Ammon's horn (tissue), 1 donor: ENCODE results near the gene RANBP9.

Source experiments
- DNase-seq: peaks from one replicate; pipeline ENCODE4 v3.0.0-alpha.2; 2016; ENCODE audit warnings: low spot score

Gene RANBP9

GRCh38 chr6:13711733-13712598 lies at the start of gene RANBP9:
Gene RANBP9 (minus strand): TSS chr6:13711835. CDS start chr6:13711505, 330 bp downstream.
- peak; percentile 85 for DNase-seq

DNA sequence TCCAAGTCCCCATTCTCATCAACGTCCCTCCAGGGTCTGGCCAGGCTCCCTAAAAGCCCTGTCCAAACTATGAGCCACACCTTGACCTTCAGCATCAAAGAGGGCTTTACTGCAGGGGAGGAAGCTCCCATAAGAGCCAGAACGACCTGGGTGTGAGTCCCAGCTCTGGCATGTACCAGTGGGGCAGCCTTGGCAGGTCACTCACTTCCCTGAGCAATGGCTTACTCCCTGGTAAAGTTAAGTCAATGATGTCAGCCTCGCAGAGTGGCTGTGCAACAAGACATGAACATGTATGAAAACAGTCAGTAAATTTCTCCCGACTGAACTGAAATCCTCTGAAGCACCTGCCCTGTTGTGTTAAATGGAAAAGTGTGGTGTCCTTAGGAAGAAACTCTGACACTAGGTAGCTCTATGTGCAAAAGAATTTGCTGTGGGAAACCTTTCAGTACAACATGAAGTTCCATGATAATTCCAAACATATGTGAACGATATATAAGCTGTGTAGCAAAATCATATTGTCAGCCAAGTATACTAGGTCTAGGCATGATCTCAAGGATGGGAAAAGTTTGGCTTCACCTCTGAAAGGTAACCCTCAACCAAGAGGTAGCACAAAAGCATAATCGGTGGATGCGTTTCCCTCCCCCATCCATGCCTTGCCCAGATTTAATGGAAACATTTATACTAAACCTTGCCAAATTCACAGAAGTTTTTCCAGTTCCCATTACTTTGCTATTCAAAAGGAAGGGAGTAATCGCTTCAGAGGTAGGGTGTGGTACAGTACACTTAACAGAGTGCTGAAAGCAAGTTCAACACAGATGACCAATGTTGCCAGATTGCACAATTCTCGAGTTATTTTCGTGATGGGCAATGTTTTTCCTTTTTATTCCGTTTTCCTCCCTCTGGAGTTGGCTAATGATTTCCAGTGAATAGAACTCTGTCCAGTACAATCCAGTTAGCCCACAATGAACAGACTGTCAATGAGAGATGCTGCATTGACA lies 49.0 kb upstream of the RANBP9 start:
- DNase-seq, result no peak

GRCh38 chr6:13759025-13759424 lies 47.4 kb upstream of the RANBP9 start:
- DNase-seq, result no peak

- DNase-seq, result no peak
Observed at GRCh38 chr6:13754644-13755043, 43.0 kb upstream of the RANBP9 start.

DNA sequence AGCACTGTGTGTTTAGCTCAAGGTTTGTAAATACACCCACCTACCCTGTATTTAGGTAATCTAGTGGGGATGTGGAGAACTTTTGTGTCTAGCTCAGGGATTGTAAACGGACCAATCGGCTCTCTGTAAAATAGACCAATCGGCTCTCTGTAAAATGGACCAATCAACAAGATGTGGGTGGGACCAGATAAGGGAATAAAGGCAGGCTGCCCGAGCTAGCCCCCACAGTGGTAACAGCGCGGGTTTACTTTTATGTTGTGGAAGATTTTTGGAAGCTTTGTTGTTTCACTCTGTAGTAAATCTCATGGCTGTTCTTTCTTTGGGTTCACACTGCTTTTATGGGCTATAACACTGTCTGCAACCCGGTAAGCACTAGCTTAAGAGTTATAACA lies 32.1 kb upstream of the RANBP9 start:
- DNase-seq, result no peak

- no peak for DNase-seq
Observed at GRCh38 chr6:13742961-13743735, 31.5 kb upstream of the RANBP9 start.

- DNase-seq, result peak; percentile 19
Observed at GRCh38 chr6:13741365-13741764, 29.7 kb upstream of the RANBP9 start.

GRCh38 chr6:13735031-13735430 lies 23.4 kb upstream of the RANBP9 start:
- DNase-seq, result no peak

GRCh38 chr6:13733178-13733887 lies 21.7 kb upstream of the RANBP9 start:
- DNase-seq, result peak; percentile 41

DNA sequence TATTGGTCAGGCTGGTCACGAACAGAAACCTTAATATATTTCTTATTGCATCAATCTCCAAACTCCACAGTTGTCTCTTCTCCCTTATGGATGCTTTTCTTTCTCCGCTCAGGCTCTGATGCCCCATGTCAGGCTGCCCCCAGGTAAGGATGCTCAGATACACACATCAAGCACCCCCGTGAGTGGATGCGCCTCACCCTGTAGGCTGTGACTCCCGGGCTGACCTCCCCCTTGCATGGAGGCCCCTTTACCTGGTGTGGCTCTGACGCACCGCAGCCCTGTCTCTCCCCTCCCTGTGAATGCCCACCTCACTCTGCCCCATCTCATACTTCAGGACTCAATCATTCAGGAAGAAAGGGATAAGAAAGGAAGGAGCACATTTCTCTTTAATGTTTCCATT lies 19.1 kb upstream of the RANBP9 start:
- no peak for DNase-seq

GRCh38 chr6:13729891-13730290 lies 18.3 kb upstream of the RANBP9 start:
- no peak for DNase-seq

DNA sequence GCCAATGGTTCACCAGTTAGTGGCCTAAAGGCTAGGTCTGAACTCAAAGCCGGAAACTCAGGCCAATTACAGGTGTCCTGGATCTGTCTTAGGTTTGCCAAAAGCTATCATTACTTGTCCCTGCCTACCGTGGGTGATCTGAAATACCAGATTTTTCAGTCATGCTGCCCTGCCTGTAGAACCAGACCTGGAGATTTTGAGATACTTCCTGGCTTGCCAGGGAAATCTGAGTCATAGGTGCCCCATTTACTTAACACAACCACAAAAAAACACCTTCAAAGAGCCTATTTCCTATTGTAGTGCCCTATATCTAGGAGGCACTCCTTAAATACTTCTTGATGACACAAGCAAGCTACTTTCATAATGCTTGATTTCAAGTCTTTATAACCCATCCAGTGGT lies 13.9 kb upstream of the RANBP9 start:
- no peak for DNase-seq

- no peak for DNase-seq
Observed at GRCh38 chr6:13725052-13725451, 13.4 kb upstream of the RANBP9 start.

DNA sequence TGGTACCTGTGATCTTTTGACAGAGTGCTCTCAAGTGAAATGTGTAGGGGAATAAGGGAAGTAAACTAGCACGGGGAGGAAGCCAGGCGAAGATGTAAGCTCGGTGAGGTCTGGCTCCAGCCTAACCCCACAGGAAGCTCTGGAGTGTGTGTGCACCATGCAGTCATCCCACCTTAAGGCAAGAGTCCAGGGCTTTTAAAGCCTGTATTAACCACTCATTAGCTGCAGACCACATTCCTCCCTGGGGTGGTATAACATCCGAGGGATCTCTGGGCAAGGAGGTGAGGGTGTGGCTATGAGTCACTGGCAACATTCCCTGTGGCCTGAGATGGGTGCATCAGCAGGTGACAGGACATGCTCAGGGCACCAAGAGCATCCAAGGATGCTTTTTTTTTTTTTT lies 12.5 kb upstream of the RANBP9 start:
- DNase-seq, result no peak

DNA sequence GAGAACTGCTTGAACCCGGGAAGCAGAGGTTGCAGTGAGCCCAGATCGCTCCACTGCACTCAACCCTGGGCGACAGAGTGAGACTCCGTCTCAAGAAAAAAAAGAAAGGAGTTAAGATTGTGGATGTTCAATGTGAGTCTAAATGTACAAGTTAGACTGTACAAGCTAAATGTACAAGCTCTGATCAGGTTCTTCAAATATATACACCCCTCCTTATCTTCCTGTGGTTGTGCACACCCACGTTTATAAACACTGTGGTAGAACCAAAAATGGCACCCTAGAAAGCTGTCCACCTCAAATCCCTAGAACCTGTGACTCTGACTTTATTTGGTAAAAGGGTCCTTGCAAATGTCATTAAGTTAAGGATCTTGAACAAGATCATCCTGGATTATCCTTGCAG lies 11.2 kb upstream of the RANBP9 start:
- DNase-seq, result no peak

DNA sequence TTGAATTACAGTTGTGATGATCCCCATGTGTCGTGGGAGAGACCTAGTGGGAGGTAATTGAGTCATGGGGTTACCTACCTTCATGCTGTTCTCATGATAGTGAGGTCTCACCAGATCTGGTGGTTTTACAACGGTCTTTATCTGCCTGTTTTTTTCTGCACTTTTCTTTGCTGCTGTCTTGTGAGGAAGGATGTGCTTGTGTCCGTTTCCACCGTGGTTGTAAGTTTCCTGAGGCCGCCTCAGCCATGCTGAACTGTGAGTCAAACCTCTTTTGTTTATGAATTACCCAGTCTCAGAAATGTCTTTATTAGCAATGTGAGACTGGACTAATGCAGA lies 6.5 kb upstream of the RANBP9 start:
- DNase-seq, result no peak

DNA sequence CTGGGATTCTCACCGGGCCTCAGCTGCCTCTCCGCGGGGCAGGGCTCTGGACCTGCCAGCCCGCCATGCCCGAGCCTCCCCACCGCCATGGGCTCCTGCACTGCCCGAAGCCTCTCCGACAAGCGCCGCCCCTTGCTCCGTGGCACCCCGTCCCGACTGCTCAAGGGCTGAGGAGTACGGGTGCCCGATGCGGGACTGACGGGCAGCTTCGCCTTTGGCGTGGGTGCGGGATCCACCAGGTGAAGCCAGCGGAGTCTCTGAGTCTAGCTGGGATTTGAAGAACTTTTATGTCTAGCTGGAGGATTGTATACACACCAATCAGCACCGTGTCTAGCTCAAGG lies 5.3 kb upstream of the RANBP9 start:
- no peak for DNase-seq

- DNase-seq, result no peak
Observed at GRCh38 chr6:13716225-13716954, 4.8 kb upstream of the RANBP9 start.

- no peak for DNase-seq
Observed at GRCh38 chr6:13715444-13715883, 3.8 kb upstream of the RANBP9 start.

GRCh38 chr6:13712599-13712898 lies 914 bp upstream of the RANBP9 start:
- DNase-seq, result peak; percentile 54

GRCh38 chr6:13711324-13711732 lies 307 bp downstream of the RANBP9 start:
- no peak for DNase-seq
